Endodermal cell (in vitro differentiated cells): Measurements from ENCODE around the gene UFC1. TPM values are rescaled to one million over a fixed set of nuclear protein-coding genes. Genes with fewer than 3 reads are reported as not detected.
A peak's percentile ranks its signal among the peaks of the same experiment; 100 is the strongest.

Experiments
- DNase-seq: peaks from one replicate; pipeline ENCODE4 v3.0.0-alpha.2; 2017
- H3K27ac ChIP-seq: 2 replicates; pipeline ENCODE4 v1.5.1; 2013; ENCODE audit warnings: mild to moderate bottlenecking, low read depth, low read length, moderate library complexity
- H3K27me3 ChIP-seq: 2 replicates; pipeline ENCODE4 v1.6.1; 2013; ENCODE audit warnings: mild to moderate bottlenecking, low read length, moderate library complexity; ENCODE audit not compliant: insufficient read depth, control insufficient read depth, poor library complexity, severe bottlenecking
- H3K36me3 ChIP-seq: 2 replicates; pipeline ENCODE4 v1.7.0; 2013; ENCODE audit warnings: mild to moderate bottlenecking, low read length, moderate library complexity; ENCODE audit not compliant: control insufficient read depth, insufficient read depth
- H3K4me1 ChIP-seq: one replicate; pipeline ENCODE4 v1.7.0; 2013; ENCODE audit warnings: low read length; ENCODE audit not compliant: control insufficient read depth, insufficient read depth
- H3K4me3 ChIP-seq: 2 replicates; pipeline ENCODE4 v1.5.1; 2013; ENCODE audit warnings: mild to moderate bottlenecking, low read length, moderate library complexity
- H3K9ac ChIP-seq: 2 replicates; pipeline ENCODE4 v1.6.1; 2013; ENCODE audit warnings: mild to moderate bottlenecking, low read length, moderate library complexity; ENCODE audit not compliant: poor library complexity, severe bottlenecking; ENCODE audit errors: extremely low read depth
- H3K9me3 ChIP-seq: 2 replicates; pipeline ENCODE4 v1.6.1; 2013; ENCODE audit warnings: mild to moderate bottlenecking, low read length, moderate library complexity; ENCODE audit not compliant: control insufficient read depth
- H3K27ac Mint-ChIP-seq: 2 replicates; pipeline ENCODE4 v1.8.0; 2020; ENCODE audit warnings: mixed read lengths
- H3K27me3 Mint-ChIP-seq: 2 replicates; pipeline ENCODE4 v1.8.0; 2021; ENCODE audit warnings: mild to moderate bottlenecking, mixed read lengths; ENCODE audit not compliant: insufficient read depth
- H3K36me3 Mint-ChIP-seq: 2 replicates; pipeline ENCODE4 v1.8.0; 2020; ENCODE audit warnings: low read depth, mixed read lengths
- H3K4me1 Mint-ChIP-seq: 2 replicates; pipeline ENCODE4 v1.8.0; 2020; ENCODE audit warnings: mixed read lengths
- H3K4me3 Mint-ChIP-seq: 2 replicates; pipeline ENCODE4 v1.8.0; 2020; ENCODE audit warnings: mild to moderate bottlenecking, moderate library complexity, mixed read lengths
- H3K9me3 Mint-ChIP-seq: 2 replicates; pipeline ENCODE4 v1.8.0; 2020; ENCODE audit warnings: mild to moderate bottlenecking, mixed read lengths
- WGBS, 2 experiments: methylation state at CpG; one replicate each; pipeline versions ENCODE4 v1.1.5 to v1.1.7; 2013; ENCODE audit warnings: missing lambda C conversion rate in 2 of 2, mixed read lengths in 1 of 2; ENCODE audit not compliant: insufficient coverage in 1 of 2, insufficient read length in 1 of 2; 5-methylcytosine and 5-hydroxymethylcytosine counted together
- total RNA-seq, 2 donors: library from RNA; stranded (reverse); fragmentation: NEBNext Ultra II Directional in 1 of 2; extraction: Animal tissue kit (Norgen Biotek cat#: 25700) in 1 of 2; gene quantifications; 2 replicates in 1 of 2; 3 replicates in 1 of 2; pipeline ENCODE4 v1.2.1, GENCODE V29; 2021
- TF ChIP-seq, protein P1 (sequence below): fragments of 200-600 bp; sonication (generic); conservative IDR thresholded peaks from 2 replicates; pipeline ENCODE4 v1.5.0; 2021; ENCODE audit warnings: antibody characterized with exemption, mild to moderate bottlenecking

The UFC1 gene
- total RNA-seq, 2 donors from 2014 or later, result 89.5 to 97.1 TPM

- Histone ChIP-seq H3K4me1 (peaks cover 5% of the 10 kb centered on the region), H3K27ac (no peak overlapping the region), H3K9ac (peak overlapping the region; percentile 69), H3K9me3 (no peaks in the 10 kb centered on the region), H3K36me3 (peaks cover 55% of the 10 kb centered on the region), H3K4me3 (peak overlapping the region; percentile 94), H3K27me3 (no peaks in the 10 kb centered on the region)
- Mint-ChIP-seq H3K27me3 (no peaks in the 10 kb centered on the region), H3K36me3 (peaks cover 31% of the 10 kb centered on the region), H3K4me1 (peaks cover 15% of the 10 kb centered on the region), H3K9me3 (no peaks in the 10 kb centered on the region), H3K4me3 (peak overlapping the region; percentile 85), H3K27ac (peak overlapping the region; percentile 95)
- DNase-seq, result peak; percentile 78
- 0 to 10% methylated on average over 3 to 33 of the region's 33 CpGs for WGBS, 2 experiments
- TF ChIP-seq, protein P1, sequence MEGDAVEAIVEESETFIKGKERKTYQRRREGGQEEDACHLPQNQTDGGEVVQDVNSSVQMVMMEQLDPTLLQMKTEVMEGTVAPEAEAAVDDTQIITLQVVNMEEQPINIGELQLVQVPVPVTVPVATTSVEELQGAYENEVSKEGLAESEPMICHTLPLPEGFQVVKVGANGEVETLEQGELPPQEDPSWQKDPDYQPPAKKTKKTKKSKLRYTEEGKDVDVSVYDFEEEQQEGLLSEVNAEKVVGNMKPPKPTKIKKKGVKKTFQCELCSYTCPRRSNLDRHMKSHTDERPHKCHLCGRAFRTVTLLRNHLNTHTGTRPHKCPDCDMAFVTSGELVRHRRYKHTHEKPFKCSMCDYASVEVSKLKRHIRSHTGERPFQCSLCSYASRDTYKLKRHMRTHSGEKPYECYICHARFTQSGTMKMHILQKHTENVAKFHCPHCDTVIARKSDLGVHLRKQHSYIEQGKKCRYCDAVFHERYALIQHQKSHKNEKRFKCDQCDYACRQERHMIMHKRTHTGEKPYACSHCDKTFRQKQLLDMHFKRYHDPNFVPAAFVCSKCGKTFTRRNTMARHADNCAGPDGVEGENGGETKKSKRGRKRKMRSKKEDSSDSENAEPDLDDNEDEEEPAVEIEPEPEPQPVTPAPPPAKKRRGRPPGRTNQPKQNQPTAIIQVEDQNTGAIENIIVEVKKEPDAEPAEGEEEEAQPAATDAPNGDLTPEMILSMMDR, result peak; percentile 20
These were observed 13.1 kb downstream of the UFC1 start for GRCh38 chr1:161166669-161167548.

DNA sequence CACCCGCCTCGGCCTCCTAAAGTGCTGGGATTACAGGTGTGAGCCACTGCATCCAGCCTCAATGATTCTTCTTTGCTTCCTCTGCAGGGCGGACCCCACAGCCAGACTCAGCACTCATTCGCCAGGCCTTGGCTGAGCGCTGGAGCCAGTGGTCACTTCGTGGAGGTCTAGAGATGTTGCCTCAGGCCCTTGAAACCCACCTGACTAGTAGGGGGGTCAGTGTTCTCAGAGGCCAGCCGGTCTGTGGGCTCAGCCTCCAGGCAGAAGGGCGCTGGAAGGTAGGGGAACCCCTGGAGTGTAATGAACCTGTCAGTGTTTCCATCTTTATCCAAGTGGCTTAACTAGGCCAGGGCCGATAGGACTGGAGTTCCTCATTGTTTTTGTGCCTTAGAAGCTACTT is 15.1 kb downstream of the UFC1 start:
- Mint-ChIP-seq H3K4me1 (peaks cover 15% of the 10 kb centered on the region), H3K9me3 (no peaks in the 10 kb centered on the region), H3K4me3 (no peak overlapping the region), H3K36me3 (peaks cover 36% of the 10 kb centered on the region), H3K27ac (no peak overlapping the region), H3K27me3 (no peaks in the 10 kb centered on the region)
- H3K27ac ChIP-seq, result no peak overlapping the region
- DNase-seq, result no peak
- H3K4me3 ChIP-seq, result no peak overlapping the region
- 94 to 98% methylated on average over 7 to 9 of the region's 9 CpGs for WGBS, 2 experiments
- peaks cover 59% of the 10 kb centered on the region for H3K36me3 ChIP-seq
- no peaks in the 10 kb centered on the region for H3K9me3 ChIP-seq
- no peaks in the 10 kb centered on the region for H3K27me3 ChIP-seq
- peaks cover 5% of the 10 kb centered on the region for H3K4me1 ChIP-seq
- H3K9ac ChIP-seq, result no peak overlapping the region
- TF ChIP-seq, protein P1, result no peak

- DNase-seq, result no peak
- Histone ChIP-seq H3K27ac (no peak overlapping the region), H3K4me1 (no peaks in the 10 kb centered on the region), H3K9ac (no peak overlapping the region), H3K4me3 (no peak overlapping the region), H3K27me3 (no peaks in the 10 kb centered on the region), H3K36me3 (peaks cover 59% of the 10 kb centered on the region), H3K9me3 (no peaks in the 10 kb centered on the region)
- TF ChIP-seq, protein P1, result peak; percentile 56
- Mint-ChIP-seq H3K27me3 (no peaks in the 10 kb centered on the region), H3K9me3 (no peaks in the 10 kb centered on the region), H3K4me1 (peaks cover 6% of the 10 kb centered on the region), H3K4me3 (no peak overlapping the region), H3K36me3 (peaks cover 47% of the 10 kb centered on the region), H3K27ac (no peak overlapping the region)
- WGBS, 2 experiments, result 77 to 90% methylated on average over 3 to 5 of the region's 5 CpGs
These were observed 17.4 kb downstream of the UFC1 start for GRCh38 chr1:161171191-161171590.
